HL-60/S4 (cell line): ENCODE measurements around the gene PRUNE1.

ENCODE experiments used
- in situ Hi-C: fragments of 300-500 bp; cut with MboI; formaldehyde crosslinking; loops from 2 replicates; pipeline ENCODE4 v1.14.3; 2022; ENCODE audit warnings: low sequenced_read_pairs

The PRUNE1 gene

DNA sequence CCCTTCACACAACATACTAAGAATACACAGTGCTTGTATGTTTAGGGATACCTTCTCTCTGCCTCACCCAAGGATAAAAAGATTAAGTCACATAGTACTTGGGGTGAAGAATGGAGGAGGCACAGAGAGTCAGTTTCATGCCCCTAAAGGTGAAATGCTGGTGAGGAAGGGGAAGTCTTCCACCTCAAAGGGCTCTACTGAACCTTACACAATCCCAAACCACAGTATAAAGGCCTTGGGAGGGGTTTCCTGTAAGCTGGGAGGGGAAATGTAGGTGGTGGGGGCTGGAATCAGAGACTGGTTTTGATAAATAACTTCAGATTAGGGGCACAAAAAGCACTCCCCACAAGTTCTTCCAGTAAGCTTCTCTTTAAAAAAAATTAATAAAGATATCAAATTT is 5.1 kb upstream of the PRUNE1 start:
- in situ Hi-C loops = loop anchor here (10.0 kb wide), 1 partner anchor 748 kb away; the partner anchor contains the start of gene CA14

DNA sequence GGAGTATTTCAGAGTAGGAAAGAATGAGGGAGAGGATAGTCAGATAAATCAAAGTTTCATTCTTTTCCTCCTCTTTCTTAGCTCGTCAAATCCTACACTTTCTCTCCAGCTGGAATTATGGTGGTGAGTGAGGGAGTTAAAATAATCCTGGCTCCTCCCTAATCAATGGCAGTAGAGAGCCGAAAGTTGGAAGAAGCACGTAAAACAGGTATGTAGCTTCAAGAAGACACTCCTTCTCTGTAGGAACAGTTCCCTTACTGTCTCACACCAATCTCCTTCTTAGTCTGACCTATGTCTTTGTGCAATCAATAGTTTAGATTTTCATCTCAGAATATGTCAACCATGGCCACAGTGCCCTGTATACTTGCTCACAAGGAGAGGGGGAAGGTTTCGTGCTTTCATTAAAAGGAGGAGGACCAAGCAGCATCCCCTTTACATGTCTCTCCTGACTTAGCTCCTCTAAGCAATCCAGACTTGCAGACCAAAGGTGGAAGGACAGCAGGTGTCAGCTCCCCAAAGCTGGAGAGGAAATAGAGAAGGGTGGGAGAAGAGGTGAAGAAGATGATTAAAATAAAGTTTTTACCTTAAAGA is 2.4 kb upstream of the PRUNE1 start:
- in situ Hi-C loops = loop anchor here (10.0 kb wide), 1 partner anchor 751 kb away; the partner anchor contains the start of gene CA14

DNA sequence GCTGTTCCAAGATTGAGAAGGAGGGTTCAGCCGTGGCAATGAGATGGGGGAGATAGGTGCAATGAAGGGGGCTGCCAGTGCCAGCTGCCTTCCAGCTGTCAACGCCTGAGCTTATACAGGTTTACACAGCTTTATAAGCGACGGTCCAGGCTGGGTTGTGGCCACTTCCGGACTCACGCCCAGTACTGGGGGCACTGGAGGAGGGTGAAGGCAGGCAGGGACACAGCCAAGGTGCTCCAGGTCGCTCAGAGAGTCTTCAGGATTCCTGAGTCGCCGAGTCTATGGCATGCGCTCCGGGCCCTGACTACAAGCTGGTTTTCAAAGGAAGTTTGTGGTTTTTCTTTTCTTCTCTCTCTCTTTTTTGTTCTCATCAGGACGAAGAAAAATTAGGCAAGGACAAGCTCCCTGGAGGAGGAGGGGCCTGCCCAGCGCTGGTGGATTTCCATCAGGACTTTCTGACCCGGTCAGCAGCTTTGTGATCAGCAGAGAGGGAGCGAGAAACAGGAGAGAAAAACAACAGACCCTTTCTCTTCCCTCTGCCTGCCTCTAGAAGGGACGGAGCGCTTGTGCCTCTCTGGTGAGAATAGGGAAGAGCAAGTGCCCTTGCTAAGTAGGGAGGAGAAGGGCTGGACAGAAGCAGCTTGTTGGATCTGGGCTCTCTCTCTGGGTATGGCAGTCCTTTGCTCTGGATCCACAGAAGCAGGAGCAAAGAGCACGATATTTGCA is 1.8 kb upstream of the PRUNE1 start, which contains the start of gene MINDY1:
MINDY1 (minus strand) TSS at position 576 of the 726 bp plus-strand sequence. CDS start 4,285 bp downstream, outside the sequence.
- in situ Hi-C loops = loop anchor here (10.0 kb wide), 1 partner anchor 752 kb away; the partner anchor contains the start of gene CA14

DNA sequence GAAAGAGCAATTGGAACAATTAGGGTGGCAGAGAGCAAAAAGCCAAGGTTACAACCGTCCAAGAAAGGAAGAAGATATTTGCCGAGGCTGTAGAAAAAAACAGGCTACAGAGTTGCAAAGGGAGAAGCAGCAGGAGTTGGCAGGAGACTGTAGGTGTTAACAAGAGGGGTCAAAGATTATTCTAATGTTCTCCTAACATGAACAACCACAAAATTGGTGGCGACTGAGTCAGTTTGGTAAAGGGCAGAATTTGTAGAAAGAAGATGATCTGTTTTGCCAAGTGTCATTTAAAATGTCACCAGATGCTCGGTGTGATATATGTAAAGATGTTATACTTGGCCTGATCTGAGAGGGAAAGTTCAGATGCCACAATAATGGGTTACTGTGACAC is 401 bp upstream of the PRUNE1 start:
- in situ Hi-C loops = loop anchor here (10.0 kb wide), 1 partner anchor 753 kb away; the partner anchor contains the start of gene CA14

DNA sequence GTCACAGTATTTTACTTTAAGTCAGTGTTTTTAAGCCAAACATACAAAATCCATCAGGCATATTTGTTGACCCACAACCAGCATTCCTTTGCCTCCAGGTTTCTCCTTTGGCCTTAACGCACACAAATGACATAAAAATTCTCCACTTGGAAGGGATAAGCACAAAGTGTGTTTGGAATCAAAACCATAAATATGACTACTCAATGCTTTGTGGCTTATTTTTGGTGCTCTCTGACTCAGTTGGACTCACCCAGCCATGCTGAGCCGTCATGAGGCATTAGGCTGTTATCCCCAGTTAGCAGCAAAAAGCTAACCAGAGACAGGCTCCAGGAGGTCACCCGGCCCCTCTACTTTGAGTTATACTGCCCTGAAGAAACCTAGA is 948 bp downstream of the PRUNE1 start:
- in situ Hi-C loops = loop anchor here (10.0 kb wide), 1 partner anchor 754 kb away; the partner anchor contains the start of gene CA14

DNA sequence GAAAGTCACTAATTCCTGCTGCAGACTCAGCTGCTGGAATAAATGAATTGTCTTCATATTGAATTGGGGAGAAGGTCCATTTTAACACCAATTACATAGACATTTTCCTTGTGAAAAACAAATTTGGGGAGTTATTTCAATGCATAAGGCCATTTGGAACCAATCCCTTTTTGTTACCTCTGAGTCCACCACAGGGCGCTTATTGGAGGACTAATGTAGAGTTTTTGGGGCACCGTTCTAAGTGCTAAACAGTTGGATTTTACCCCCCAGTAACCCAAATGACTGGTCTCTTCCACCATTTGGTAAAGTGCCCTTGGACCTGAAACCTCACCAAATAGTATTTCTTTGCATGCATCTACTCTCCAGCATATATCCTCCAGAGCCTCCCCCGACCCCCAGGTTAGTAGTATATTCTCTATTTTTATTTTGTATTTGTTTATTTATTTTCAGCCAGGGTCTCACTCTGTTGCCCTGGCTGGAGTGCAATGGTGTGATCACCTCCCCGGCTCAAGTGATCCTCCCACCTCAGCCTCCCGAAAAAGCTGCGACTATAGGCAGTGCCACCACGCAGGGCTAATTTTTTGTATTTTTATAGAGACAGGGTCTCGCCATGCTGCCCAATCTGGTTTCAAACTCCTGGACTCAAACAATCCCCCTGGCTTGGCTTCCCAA is 1.6 kb downstream of the PRUNE1 start:
- in situ Hi-C loops = loop anchor here (10.0 kb wide), 2 partner anchors 145 to 755 kb away; partner anchors contain the start of genes CA14 and TNFAIP8L2

DNA sequence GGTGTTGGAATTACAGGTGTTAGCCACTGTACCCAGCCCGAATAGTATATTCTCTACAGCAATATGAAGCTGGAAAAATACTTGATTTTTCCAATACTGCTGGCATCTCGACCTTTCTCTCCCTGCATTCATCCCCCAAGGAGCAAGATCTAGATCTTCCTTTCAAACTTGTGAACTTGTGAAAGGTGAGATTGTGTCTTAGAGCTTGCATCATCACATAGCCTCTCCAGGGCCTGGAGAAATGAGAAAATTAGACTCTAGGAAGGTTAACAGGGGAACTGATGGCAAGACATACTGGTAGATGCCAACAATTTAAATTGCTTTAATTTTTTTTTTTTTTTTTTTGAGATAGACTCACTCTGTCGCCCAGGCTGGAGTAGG is 2.1 kb downstream of the PRUNE1 start:
- in situ Hi-C loops = loop anchor here (10.0 kb wide), 1 partner anchor 144 kb away; the partner anchor contains the start of gene TNFAIP8L2

DNA sequence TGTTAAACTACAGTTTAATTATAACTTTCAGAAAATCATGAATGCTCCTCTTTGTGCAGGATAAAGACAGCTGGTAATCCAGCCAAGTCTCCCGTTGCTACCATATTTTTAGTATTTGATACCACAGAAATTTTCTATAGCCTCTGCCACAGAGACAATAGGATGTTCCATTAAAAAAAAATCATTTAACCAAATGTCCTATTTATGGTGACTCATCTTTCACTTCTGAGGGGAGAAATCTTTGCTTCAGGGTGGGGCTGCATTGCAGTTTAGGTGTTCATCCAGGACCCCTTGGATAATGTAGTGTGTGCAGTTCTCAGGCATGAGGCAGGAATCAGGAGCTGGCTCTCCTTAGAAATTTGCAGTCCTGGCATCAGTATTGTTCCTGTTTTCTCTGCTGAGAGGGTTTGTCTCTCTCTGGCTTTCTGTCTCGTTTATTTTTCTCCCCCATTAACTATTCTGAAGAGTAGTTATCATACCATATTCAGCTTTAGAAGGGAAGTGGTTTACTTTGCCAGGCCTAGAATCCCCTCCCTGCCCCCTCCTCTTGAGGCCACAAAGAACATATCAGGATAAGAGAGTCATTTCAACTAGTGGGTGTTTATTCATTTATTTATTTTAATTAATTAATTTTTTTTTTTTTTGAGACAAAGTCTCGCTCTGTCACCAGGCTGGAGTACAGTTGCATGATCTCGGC is 3.1 kb downstream of the PRUNE1 start:
- in situ Hi-C loops = loop anchor here (10.0 kb wide), 1 partner anchor 143 kb away; the partner anchor contains the start of gene TNFAIP8L2

DNA sequence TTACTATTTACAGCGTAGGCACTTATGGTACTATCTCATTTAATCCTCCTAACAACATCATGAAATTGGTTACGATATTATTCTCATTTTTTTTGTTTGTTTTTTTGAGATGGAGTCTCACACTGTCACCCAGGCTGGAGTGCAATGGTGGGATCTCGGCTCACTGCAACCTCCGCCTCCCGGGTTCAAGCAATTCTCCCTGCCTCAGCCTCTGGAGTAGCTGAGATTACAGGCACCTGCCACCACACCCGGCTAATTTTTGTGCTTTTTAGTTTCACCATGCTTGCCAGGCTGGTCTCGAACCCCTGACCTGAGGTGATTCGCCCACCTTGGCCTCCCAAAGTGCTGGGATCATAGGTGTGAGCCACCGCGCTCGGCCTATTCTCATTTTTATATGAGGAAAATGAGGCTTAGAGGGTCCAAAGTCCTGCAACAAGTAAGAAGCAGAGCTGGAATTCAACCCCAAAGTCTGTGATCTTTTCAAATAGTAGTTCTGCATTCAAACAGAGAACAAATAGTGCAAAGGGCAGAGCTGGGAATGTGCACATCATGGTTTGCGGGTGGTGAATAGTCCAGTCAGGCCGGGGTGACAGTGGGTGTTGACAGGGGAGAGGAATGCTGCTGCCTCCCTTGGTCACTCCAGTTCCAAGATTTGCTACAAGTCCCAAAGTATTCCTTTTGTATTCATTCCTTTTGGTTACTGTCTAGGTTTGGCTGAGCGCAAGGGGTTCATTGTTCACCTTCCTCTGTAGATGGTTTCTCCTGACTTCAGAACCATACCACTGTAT is 4.6 kb downstream of the PRUNE1 start:
- in situ Hi-C loops = loop anchor here (10.0 kb wide), 1 partner anchor 142 kb away; the partner anchor contains the start of gene TNFAIP8L2

DNA sequence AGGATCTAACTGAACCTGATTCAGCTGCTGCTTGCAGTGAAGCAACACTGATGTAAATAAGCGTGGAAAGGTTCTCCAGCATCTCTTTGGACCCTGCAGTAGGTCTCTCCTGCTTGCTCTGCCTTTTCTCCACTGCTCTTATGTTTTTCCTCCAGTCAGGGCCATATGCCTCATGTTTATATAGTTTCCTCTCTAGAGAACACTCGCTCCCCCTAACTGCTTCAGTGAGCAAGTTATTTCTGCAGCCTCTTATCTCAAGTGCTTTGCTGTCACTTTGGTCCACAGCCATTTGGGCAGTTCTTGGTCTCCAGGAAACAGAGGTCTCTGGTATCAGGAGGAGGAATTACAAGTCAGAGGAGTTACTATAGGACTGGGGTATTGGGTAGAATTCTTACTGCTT is 5.3 kb downstream of the PRUNE1 start:
- in situ Hi-C loops = loop anchor here (10.0 kb wide), 1 partner anchor 141 kb away; the partner anchor contains the start of gene TNFAIP8L2

DNA sequence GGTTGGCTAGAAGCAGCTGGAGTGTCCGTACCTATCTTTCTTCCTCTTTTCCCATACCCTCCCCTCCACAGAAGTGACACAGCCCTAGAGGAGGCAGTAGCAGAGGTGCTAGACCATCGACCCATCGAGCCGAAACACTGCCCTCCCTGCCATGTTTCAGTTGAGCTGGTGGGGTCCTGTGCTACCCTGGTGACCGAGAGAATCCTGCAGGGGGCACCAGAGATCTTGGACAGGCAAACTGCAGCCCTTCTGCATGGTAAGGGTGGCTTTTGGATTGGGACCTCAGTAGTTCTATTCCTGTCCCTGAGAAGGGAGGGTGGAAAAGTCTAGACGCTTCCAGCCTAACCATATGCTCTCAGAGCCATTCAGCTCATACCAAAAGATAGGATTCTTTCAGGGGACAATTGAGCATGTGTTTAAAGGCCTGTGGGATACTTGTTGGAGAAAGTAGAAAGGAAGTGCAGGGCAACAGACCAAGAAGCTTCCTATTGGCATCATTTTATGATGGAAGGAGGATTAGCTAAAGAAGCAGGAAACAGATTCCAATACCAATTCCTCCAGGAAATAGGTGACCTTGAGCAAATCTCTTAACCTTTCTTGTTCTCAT is 16.4 kb downstream of the PRUNE1 start:
- in situ Hi-C loops = no loop called here

DNA sequence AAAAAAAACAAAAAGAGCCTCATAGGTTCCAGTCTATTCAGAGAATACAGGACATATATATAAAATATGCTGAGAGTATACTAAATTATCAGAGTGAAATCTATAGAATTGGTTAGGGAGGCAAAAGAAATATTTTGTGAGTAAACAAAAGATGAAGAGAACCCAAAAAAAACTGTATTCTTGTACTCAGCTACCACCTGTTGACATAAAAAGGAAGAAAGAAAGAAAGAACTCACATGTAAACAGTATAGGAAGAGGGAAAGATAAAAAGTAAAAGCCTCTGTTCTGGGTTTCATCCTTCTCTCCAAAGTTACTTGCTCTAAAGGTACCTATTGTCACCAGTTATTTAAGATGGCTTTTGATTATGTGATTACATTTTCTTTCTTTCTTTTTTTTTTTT is 18.2 kb downstream of the PRUNE1 start:
- in situ Hi-C loops = no loop called here

DNA sequence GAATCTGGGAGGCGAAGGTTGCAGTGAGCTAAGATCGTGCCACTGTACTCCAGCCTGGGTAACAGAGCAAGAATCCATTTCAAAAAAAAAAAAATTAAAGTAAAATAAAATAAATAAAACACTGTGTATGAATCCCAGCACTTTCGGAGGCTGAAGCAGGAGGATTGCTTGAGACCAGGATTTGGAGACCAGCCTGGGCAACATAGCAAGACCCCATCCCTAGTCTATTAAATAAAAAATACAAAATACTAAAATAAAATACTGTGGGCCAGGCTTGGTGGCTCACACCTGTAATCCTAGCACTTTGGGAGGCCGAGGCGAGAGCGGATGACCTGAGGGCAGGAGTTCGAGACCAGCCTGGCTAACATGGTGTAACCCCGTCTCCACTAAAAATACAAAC is 23.9 kb downstream of the PRUNE1 start:
- in situ Hi-C loops = no loop called here

DNA sequence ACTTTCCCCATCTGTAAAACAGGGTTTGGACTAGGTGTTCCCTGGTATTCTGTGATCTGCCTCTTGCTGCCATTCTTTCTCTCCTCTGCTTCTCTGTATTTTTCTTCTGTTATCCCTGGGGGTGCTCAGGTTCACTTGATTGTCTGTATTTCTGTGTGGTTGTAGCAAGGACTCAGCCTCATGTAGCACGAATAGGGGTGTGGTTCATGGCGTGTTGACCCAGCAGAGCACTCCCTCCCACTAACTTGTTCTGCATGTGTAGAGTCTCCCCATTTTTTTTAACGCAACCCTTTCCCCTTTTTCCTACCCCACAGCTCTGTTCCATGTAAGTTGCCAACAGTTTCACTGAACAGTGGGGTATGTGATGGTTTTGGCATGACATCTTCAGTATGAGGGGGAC is 26.9 kb downstream of the PRUNE1 start:
- in situ Hi-C loops = no loop called here

DNA sequence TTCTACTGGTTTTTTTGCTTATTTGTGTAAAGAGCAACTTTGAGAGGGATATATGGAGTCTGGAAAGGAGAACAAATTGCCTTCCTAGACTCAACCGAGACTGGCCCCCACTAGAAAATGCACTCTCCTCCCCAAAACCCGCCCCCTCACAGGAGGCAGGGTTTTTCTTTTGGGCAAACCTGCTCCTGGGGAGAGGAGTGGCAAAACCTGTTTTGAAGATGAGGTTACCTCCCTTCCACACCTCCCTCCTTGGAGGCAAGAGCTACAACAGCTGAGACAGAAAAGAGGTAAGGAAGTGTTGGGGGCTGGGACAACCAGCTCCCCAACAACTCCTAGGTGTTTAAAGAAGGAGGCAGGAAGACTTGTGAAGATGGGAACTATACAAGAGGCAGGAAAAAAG is 28.1 kb downstream of the PRUNE1 start, which contains the start of gene BNIPL:
BNIPL (plus strand) TSS at position 231 of the 400 bp plus-strand sequence; CDS start at position 371, 140 bp downstream.
- in situ Hi-C loops = no loop called here

DNA sequence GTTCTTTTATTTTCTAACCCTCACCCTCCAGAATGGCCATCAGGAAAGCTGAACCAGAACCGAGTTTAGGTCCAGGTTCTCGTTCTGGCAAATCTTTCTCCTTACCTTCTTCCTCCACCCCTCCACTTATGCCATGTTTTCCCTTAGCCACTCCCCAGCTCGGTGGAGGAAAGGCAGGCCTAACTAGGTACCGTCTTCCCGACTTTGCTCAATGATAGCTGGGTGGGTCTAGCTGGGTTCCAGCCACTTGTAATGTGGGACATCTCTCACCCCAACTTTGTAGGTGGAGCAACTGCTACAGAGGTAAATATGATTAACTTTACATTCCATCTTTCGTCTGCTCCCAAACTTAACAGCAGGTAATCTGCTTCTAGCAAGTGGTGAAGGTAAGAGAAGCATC is 28.8 kb downstream of the PRUNE1 start:
- in situ Hi-C loops = no loop called here

DNA sequence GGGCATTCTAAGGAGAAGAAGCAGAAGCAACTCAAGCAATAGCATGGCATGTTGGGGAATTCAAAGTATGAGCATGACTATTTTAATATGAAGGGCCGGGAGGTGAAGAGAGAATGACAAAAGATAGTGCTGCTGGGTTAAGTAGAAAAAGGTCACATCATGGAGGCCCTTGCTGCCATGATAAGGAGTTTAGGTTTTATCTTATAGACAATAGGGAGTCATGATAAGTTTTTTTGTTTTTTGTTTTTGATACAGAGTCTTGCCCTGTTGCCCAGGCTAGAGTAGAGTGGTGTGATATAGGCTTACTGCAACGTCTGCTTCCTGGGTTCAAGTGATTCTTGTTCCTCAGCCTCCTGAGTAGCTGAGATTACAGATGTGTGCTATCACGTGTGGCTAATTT is 31.3 kb downstream of the PRUNE1 start:
- in situ Hi-C loops = no loop called here

DNA sequence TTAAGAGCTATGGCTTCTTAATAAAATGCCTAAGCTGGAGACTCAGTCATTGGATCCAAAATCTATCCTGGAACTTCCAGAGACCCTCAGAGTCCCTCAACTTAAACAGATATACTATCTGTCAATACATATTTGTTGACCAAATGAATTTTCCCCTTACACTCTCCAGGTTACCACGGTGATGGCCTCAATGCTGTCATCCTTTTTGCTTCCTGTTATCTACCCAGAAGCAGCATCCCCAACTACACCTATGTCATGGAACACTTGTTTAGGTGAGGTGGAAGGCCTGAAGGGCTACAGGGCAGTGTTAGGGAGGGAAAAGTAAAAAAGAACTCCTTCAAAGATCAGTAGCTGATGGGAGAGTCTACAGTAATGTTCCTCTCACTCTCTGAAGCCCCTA is 34.9 kb downstream of the PRUNE1 start:
- in situ Hi-C loops = no loop called here

DNA sequence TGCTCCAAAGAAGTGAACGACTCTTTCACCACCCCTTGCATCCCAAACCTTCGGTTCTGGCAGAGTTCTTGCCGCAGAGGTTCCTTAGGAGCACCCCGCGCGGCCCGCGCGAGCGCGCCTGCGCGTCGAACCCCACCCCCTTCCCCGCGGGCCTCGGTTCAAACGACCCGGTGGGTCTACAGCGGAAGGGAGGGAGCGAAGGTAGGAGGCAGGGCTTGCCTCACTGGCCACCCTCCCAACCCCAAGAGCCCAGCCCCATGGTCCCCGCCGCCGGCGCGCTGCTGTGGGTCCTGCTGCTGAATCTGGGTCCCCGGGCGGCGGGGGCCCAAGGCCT is 39.3 kb downstream of the PRUNE1 start, which contains the start of gene C1orf56:
C1orf56 (plus strand) TSS at position 161 of the 334 bp plus-strand sequence; CDS start at position 258, 97 bp downstream.
- in situ Hi-C loops = no loop called here
